ENCODE data around the gene RDH11. TPM values are rescaled to one million over a fixed set of nuclear protein-coding genes. Genes with fewer than 3 reads are reported as not detected.
"Not testable (repeated sequence)": the region's sequence is repeated elsewhere in the genome, so short reads cannot be mapped to it uniquely, and the experiment has no call there.

RDH11 gene
- total RNA-seq, 4 donors from 2014 or later: 30.8 to 53.9 (median 37.2) TPM

GRCh38 chr14:67710209-67710608 is 14.6 kb upstream of the RDH11 start:
- no peaks in the 10 kb centered on the region for H3K4me1 ChIP-seq
- intact Hi-C loops (cut with DNase I; ENCODE audit: low total_unique reads): no loop called here
- H3K9me3 ChIP-seq: peaks cover 0 to 5% of the 10 kb centered on the region in 2 donors
- H3K27me3 ChIP-seq: no peaks in the 10 kb centered on the region
- 81 to 94% methylated on average over 2 of the region's 2 CpGs for WGBS, 2 donors (ENCODE audit: low coverage in 1 of 2)
- in situ Hi-C loops (cut with MboI; ENCODE audit: low pct_ligation_motif_present in 1 of 4, low pct_unique_long_range_greater_than_20kb in 1 of 4, low sequenced_read_pairs in 3 of 4): loop anchor here in 2 of 4 donors (25.0 kb wide), 2 partner anchors 98 to 273 kb away; partner anchors contain the start of genes ARG2 (in 1 of the 2) and PIGH (in 1 of the 2)
- TF ChIP-seq POLR2AphosphoS5 (IDR thresholded peaks at IDR 0.05) (no peak), CTCF (IDR thresholded peaks at IDR 0.05) (no peak), POLR2A (IDR thresholded peaks at IDR 0.05) (no peak), EP300 (IDR thresholded peaks at IDR 0.05; ENCODE audit: low read depth) (no peak)
- H3K27ac ChIP-seq: no peak overlapping the region
- no peak overlapping the region for H3K4me3 ChIP-seq
- no peak for DNase-seq
- H3K36me3 ChIP-seq: no peaks in the 10 kb centered on the region

DNA sequence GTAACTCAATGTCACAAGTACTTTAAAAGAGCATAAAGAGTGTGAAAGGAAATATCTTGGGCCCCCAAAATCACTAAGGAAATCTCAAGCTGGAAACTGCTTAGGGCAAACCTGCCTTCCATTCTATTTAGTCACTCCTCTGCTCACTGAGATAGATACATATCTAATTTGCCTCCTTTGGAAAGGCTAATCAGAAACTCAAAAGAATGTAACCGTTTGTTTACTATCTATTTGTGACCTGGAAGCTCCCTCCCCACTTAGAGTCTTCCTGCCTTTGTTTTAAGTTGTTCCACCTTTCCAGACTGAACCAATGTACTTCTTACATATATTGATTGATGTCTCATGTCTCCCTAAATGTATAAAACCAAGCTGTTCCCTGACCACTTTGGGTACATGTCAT is 14.2 kb upstream of the RDH11 start:
- H3K27me3 ChIP-seq, H3K36me3 ChIP-seq, H3K4me3 ChIP-seq, H3K9me3 ChIP-seq, H3K27ac ChIP-seq, H3K4me1 ChIP-seq, DNase-seq: not testable (repeated sequence)
- intact Hi-C loops (cut with DNase I; ENCODE audit: low total_unique reads) (loop anchor here (10.0 kb wide), 1 partner anchor 95 kb away; the partner anchor contains the start of gene ARG2), in situ Hi-C loops (cut with MboI; ENCODE audit: low pct_ligation_motif_present in 1 of 4, low pct_unique_long_range_greater_than_20kb in 1 of 4, low sequenced_read_pairs in 3 of 4) (loop anchor here in 3 of 4 donors (10.0 to 25.0 kb wide), 3 partner anchors 97 to 272 kb away; partner anchors contain the start of genes ARG2 (in 1 of the 3) and PIGH (in 1 of the 3))
- 85 to 88% methylated on average over 1 of the region's 1 CpG for WGBS, 2 donors (ENCODE audit: low coverage in 1 of 2)

GRCh38 chr14:67709346-67709745 is 13.8 kb upstream of the RDH11 start:
- H3K9me3 ChIP-seq, H3K4me3 ChIP-seq, H3K27me3 ChIP-seq, H3K4me1 ChIP-seq, H3K36me3 ChIP-seq, DNase-seq, H3K27ac ChIP-seq: not testable (repeated sequence)
- intact Hi-C loops (cut with DNase I; ENCODE audit: low total_unique reads) (loop anchor here (10.0 kb wide), 1 partner anchor 95 kb away; the partner anchor contains the start of gene ARG2), in situ Hi-C loops (cut with MboI; ENCODE audit: low pct_ligation_motif_present in 1 of 4, low pct_unique_long_range_greater_than_20kb in 1 of 4, low sequenced_read_pairs in 3 of 4) (loop anchor here in 3 of 4 donors (10.0 to 25.0 kb wide), 3 partner anchors 97 to 272 kb away; partner anchors contain the start of genes ARG2 (in 1 of the 3) and PIGH (in 1 of the 3))

GRCh38 chr14:67705211-67705610 is 9.6 kb upstream of the RDH11 start:
- in situ Hi-C loops (cut with MboI; ENCODE audit: low pct_ligation_motif_present in 1 of 4, low pct_unique_long_range_greater_than_20kb in 1 of 4, low sequenced_read_pairs in 3 of 4) (loop anchor here in 3 of 4 donors (10.0 to 25.0 kb wide), 3 partner anchors 93 to 268 kb away; partner anchors contain the start of genes ARG2 (in 1 of the 3) and PIGH (in 1 of the 3)), intact Hi-C loops (cut with DNase I; ENCODE audit: low total_unique reads) (loop anchor here (10.0 kb wide), 1 partner anchor 90 kb away; the partner anchor contains the start of gene ARG2)

More at GRCh38 chr14:67705211-67705610, 9.6 kb upstream of the RDH11 start:
- Histone ChIP-seq H3K27ac (no peak overlapping the region), H3K4me1 (no peaks in the 10 kb centered on the region), H3K4me3 (no peak overlapping the region), H3K27me3 (no peaks in the 10 kb centered on the region), H3K9me3 (peaks cover 0 to 5% of the 10 kb centered on the region in 2 donors), H3K36me3 (no peaks in the 10 kb centered on the region)
- TF ChIP-seq POLR2AphosphoS5 (IDR thresholded peaks at IDR 0.05): no peak
- no peak for TF ChIP-seq POLR2A (IDR thresholded peaks at IDR 0.05)
- no peak for TF ChIP-seq EP300 (IDR thresholded peaks at IDR 0.05; ENCODE audit: low read depth)
- no peak for TF ChIP-seq CTCF (IDR thresholded peaks at IDR 0.05)
- no peak for DNase-seq
- WGBS, 2 donors (ENCODE audit: low coverage in 1 of 2): 64 to 75% methylated on average over 3 of the region's 3 CpGs
